H1 (cell line): Measurements from ENCODE around the gene PAX7. TPM values are rescaled to one million over a fixed set of nuclear protein-coding genes. Genes with fewer than 3 reads are reported as not detected.

ENCODE experiments used
- CTCF ChIA-PET: fragments of 300-600 bp; sonication (Branson Sonifier 250); formaldehyde crosslinking; loops from one replicate; lab custom pipeline; 2021; ENCODE audit not compliant: partially characterized antibody; lab: Charles Lee
- POLR2A ChIA-PET: fragments of 300-600 bp; sonication (Branson Sonifier 250); formaldehyde crosslinking; loops from one replicate; lab custom pipeline; 2021; ENCODE audit warnings: inconsistent platforms; ENCODE audit not compliant: partially characterized antibody; lab: Charles Lee
- DNase-seq, 2 experiments: peaks; one replicate each; pipeline versions ENCODE4 v3.0.0 to v3.0.0-alpha.2; 2010 to 2022; ENCODE audit warnings: low spot score in 2 of 2, low read depth in 1 of 2, mixed read lengths in 1 of 2
- FAIRE-seq: peaks from 2 replicates; lab custom pipeline; 2011; peaks lifted over from hg19 to GRCh38; lab: Jason Lieb, UNC
- H2AFZ ChIP-seq: 2 replicates; pipeline ENCODE4 v1.8.1; 2012; ENCODE audit warnings: low read length, inconsistent platforms
- H2AK5ac ChIP-seq: 2 replicates; pipeline ENCODE4 v1.6.1; 2013; ENCODE audit warnings: low read depth, low read length
- H2BK120ac ChIP-seq: replicated peaks from 2 replicates; pipeline ENCODE3; 2013; ENCODE audit warnings: low read depth, low read length, inconsistent platforms
- H2BK12ac ChIP-seq: 2 replicates; pipeline ENCODE4 v1.6.1; 2013; ENCODE audit warnings: low read depth, low read length
- H2BK15ac ChIP-seq: 2 replicates; pipeline ENCODE4 v1.6.1; 2013; ENCODE audit warnings: low read length
- H2BK20ac ChIP-seq: 2 replicates; pipeline ENCODE4 v1.6.1; 2013; ENCODE audit warnings: low read length
- H2BK5ac ChIP-seq: 2 replicates; pipeline ENCODE4 v1.6.1; 2013; ENCODE audit warnings: low read depth, low read length
- H3K14ac ChIP-seq: 2 replicates; pipeline ENCODE4 v1.6.1; 2013; ENCODE audit warnings: inconsistent platforms; ENCODE audit not compliant: insufficient read length
- H3K18ac ChIP-seq: 2 replicates; pipeline ENCODE4 v1.6.1; 2013; ENCODE audit warnings: low read length; ENCODE audit errors: extremely low read depth
- H3K23ac ChIP-seq: 2 replicates; pipeline ENCODE4 v1.6.1; 2013; ENCODE audit warnings: inconsistent platforms; ENCODE audit not compliant: insufficient read length
- H3K23me2 ChIP-seq: 2 replicates; pipeline ENCODE4 v1.6.1; 2013; ENCODE audit warnings: low read depth, low read length
- H3K27ac ChIP-seq: 2 replicates; pipeline ENCODE4 v1.6.1; 2011; ENCODE audit warnings: low read depth, low read length, inconsistent platforms
- H3K27me3 ChIP-seq, 4 experiments: replicated peaks in 1 of 4; 1 replicate in 1 of 4; 2 replicates in 3 of 4; pipeline versions ENCODE4 v1.6.1 to v1.8.1; 2011 to 2013; ENCODE audit warnings: low read length in 3 of 4, mild to moderate bottlenecking in 3 of 4, inconsistent platforms in 2 of 4, mixed read lengths in 2 of 4, moderate library complexity in 1 of 4; ENCODE audit not compliant: control insufficient read depth in 3 of 4, insufficient read depth in 3 of 4; ENCODE audit errors: extremely low read depth in 1 of 4
- H3K36me3 ChIP-seq, 4 experiments: 2 replicates each; pipeline versions ENCODE4 v1.6.1 to v1.8.1; 2011 to 2013; ENCODE audit warnings: mild to moderate bottlenecking in 4 of 4, low read length in 3 of 4, moderate library complexity in 2 of 4, control low read depth in 1 of 4, inconsistent platforms in 1 of 4; ENCODE audit not compliant: insufficient read depth in 4 of 4, control insufficient read depth in 2 of 4
- H3K4ac ChIP-seq: replicated peaks from 2 replicates; pipeline ENCODE3; 2013; ENCODE audit warnings: low read length, low read depth, mixed read lengths, inconsistent platforms; ENCODE audit not compliant: insufficient read length
- H3K4me1 ChIP-seq, 4 experiments: replicated peaks in 1 of 4; 1 replicate in 1 of 4; 2 replicates in 3 of 4; pipeline versions ENCODE4 v1.6.1 to v1.8.1; 2011 to 2013; ENCODE audit warnings: low read length in 3 of 4, inconsistent platforms in 2 of 4, mixed read lengths in 1 of 4; ENCODE audit not compliant: insufficient read depth in 4 of 4, control insufficient read depth in 3 of 4
- H3K4me2 ChIP-seq, 2 experiments: 2 replicates each; pipeline versions ENCODE4 v1.6.1 to v1.8.1; 2011 to 2013; ENCODE audit warnings: low read depth in 2 of 2, low read length in 2 of 2, control low read depth in 1 of 2, inconsistent platforms in 1 of 2, mild to moderate bottlenecking in 1 of 2; ENCODE audit not compliant: insufficient read depth in 1 of 2
- H3K4me3 ChIP-seq, 4 experiments: fragments of 200-600, 300-600 bp in 1 of 4; sonication (generic), shearing (Covaris generic), sonication (Bioruptor Twin) in 1 of 4; 2 replicates each; pipeline versions ENCODE4 v1.5.1 to v1.8.1; 2011 to 2016; ENCODE audit warnings: low read length in 4 of 4, low read depth in 3 of 4, control low read depth in 2 of 4, inconsistent platforms in 2 of 4, mild to moderate bottlenecking in 2 of 4, mixed read lengths in 1 of 4, moderate library complexity in 1 of 4; ENCODE audit not compliant: insufficient read depth in 2 of 4; ENCODE audit errors: extremely low read depth in 1 of 4
- H3K56ac ChIP-seq: replicated peaks from 2 replicates; pipeline ENCODE3; 2013; ENCODE audit warnings: low read depth, mild to moderate bottlenecking, mixed read lengths, low read length, inconsistent platforms; ENCODE audit not compliant: insufficient read length
- H3K79me1 ChIP-seq: 2 replicates; pipeline ENCODE4 v1.6.1; 2013; ENCODE audit warnings: low read depth, low read length, control low read depth
- H3K79me2 ChIP-seq, 2 experiments: 2 replicates each; pipeline versions ENCODE4 v1.6.1 to v1.8.1; 2012 to 2013; ENCODE audit warnings: low read length in 2 of 2, mild to moderate bottlenecking in 2 of 2, inconsistent platforms in 1 of 2; ENCODE audit not compliant: insufficient read depth in 2 of 2, control insufficient read depth in 1 of 2
- H3K9ac ChIP-seq, 4 experiments: replicated peaks in 1 of 4; 1 replicate in 1 of 4; 2 replicates in 3 of 4; pipeline versions ENCODE4 v1.6.1 to v1.8.1; 2011 to 2013; ENCODE audit warnings: low read depth in 3 of 4, low read length in 3 of 4, control low read depth in 2 of 4, mild to moderate bottlenecking in 2 of 4, moderate library complexity in 2 of 4, inconsistent platforms in 1 of 4; ENCODE audit errors: extremely low read depth in 1 of 4
- H3K9me3 ChIP-seq, 2 experiments: 2 replicates each; pipeline versions ENCODE4 v1.6.1 to v1.8.1; 2012 to 2013; ENCODE audit warnings: mild to moderate bottlenecking in 2 of 2, moderate library complexity in 2 of 2, control low read depth in 1 of 2, inconsistent platforms in 1 of 2, low read depth in 1 of 2, low read length in 1 of 2, mixed read lengths in 1 of 2; ENCODE audit not compliant: insufficient read depth in 2 of 2
- H4K20me1 ChIP-seq, 2 experiments: replicated peaks in 1 of 2; 2 replicates each; pipeline versions ENCODE3 to v1.8.1; 2011 to 2013; ENCODE audit warnings: inconsistent platforms in 2 of 2, low read length in 2 of 2, mild to moderate bottlenecking in 1 of 2; ENCODE audit not compliant: insufficient read depth in 2 of 2, control insufficient read depth in 1 of 2
- H4K5ac ChIP-seq: 2 replicates; pipeline ENCODE4 v1.6.1; 2013; ENCODE audit warnings: low read length, low read depth, mixed read lengths, inconsistent platforms; ENCODE audit not compliant: insufficient read length
- H4K8ac ChIP-seq: 2 replicates; pipeline ENCODE4 v1.8.0; 2013; ENCODE audit warnings: mild to moderate bottlenecking, moderate library complexity, low read length, inconsistent platforms; ENCODE audit not compliant: insufficient read depth; ENCODE audit errors: extremely low read depth
- H4K91ac ChIP-seq: replicated peaks from 2 replicates; pipeline ENCODE3; 2013; ENCODE audit warnings: low read length, mixed read lengths, inconsistent platforms; ENCODE audit not compliant: insufficient read length
- KDM1A ChIP-seq: fragments of 200-600, 300-600 bp; sonication (generic); IDR thresholded peaks from 2 replicates; pipeline ENCODE4 v1.7.1; 2016; ENCODE audit warnings: mild to moderate bottlenecking, low read length, borderline replicate concordance
- WGBS, 2 experiments: shearing (Covaris generic) in 1 of 2; methylation state at CpG; one replicate each; pipeline versions ENCODE4 v1.1.6 to v1.1.7; 2013 to 2015; ENCODE audit warnings: low lambda C conversion rate in 2 of 2, mixed read lengths in 2 of 2, inconsistent platforms in 1 of 2, low coverage in 1 of 2, missing lambda C conversion rate in 1 of 2; ENCODE audit not compliant: insufficient replicate concordance in 2 of 2, insufficient coverage in 1 of 2, insufficient read length in 1 of 2; ENCODE audit errors: extremely low coverage in 1 of 2, missing lambda C conversion rate in 1 of 2; 5-methylcytosine and 5-hydroxymethylcytosine counted together
- polyA plus RNA-seq, 7 experiments: library from polyadenylated mRNA; depleted of rRNA in 3 of 7; stranded (reverse) in 5 of 7; unstranded in 2 of 7; fragments of >200 nt in 5 of 7; fragments of 200-250 nt in 2 of 7; gene quantifications; 1 replicate in 5 of 7; 2 replicates in 1 of 7; 4 replicates in 1 of 7; pipeline versions ENCODE4 v1.2.1 to v1.2.3, GENCODE V29; 2011 to 2013; ENCODE audit warnings: missing spikeins in 2 of 7, mixed read lengths in 2 of 7
- total RNA-seq: library from RNA; stranded (reverse); fragmentation: NEBNext Ultra II Directional; extraction: Animal tissue kit (Norgen Biotek cat#: 25700); gene quantifications from 2 replicates; pipeline ENCODE4 v1.2.1, GENCODE V29; 2021

Gene PAX7
- total and polyA plus RNA-seq, 2 of the 8 experiments (the other 6 are each of a cell fraction or from before 2014, with no cell fraction given): not detected

GRCh38 chr1:18691648-18692047 is 61.0 kb downstream of the PAX7 start:
- H4K8ac ChIP-seq: no peak overlapping the region
- no peaks in the 10 kb centered on the region for H4K20me1 ChIP-seq
- no peak overlapping the region for H3K56ac ChIP-seq
- WGBS, 2 experiments: 97% methylated on average over 9 of the region's 20 CpGs; no CpG with 5 or more reads in 1 of the 2 experiments
- H2AFZ ChIP-seq: no peak overlapping the region
- no peaks in the 10 kb centered on the region for H3K9me3 ChIP-seq
- no peak overlapping the region for H4K5ac ChIP-seq
- peaks cover 0 to 10% (median 5%) of the 10 kb centered on the region in 4 experiments; a peak in 4 of 7 replicates for H3K4me1 ChIP-seq
- H3K27me3 ChIP-seq: peaks cover 0 to 15% (median 4%) of the 10 kb centered on the region in 4 experiments; a peak in 3 of 7 replicates
- no peak overlapping the region for H3K4me3 ChIP-seq
- CTCF ChIA-PET: interaction anchor here (0.5 to 12.3 kb wide), 3 partner anchors 10 to 109 kb away, joined by 3 to 123 read pairs (median 39); no protein-coding TSS in a partner anchor
- H3K27ac ChIP-seq: no peak overlapping the region
- H3K79me1 ChIP-seq: no peaks in the 10 kb centered on the region
- no peaks in the 10 kb centered on the region; the same call in 1 of the 2 replicates for H3K23me2 ChIP-seq
- H2BK20ac ChIP-seq: no peak overlapping the region
- H2BK5ac ChIP-seq: no peak overlapping the region
- H3K36me3 ChIP-seq: no peaks in the 10 kb centered on the region
- H3K79me2 ChIP-seq: no peaks in the 10 kb centered on the region
- H3K4me2 ChIP-seq: no peak overlapping the region
- no peak overlapping the region for H3K14ac ChIP-seq
- no peak overlapping the region for H3K9ac ChIP-seq
- DNase-seq (no peak), FAIRE-seq (no peak)
- H2BK120ac ChIP-seq: no peak overlapping the region
- no peak for TF ChIP-seq KDM1A
- H4K91ac ChIP-seq: no peak overlapping the region
- H2BK12ac ChIP-seq: no peak overlapping the region
- no peak overlapping the region for H2AK5ac ChIP-seq
- POLR2A ChIA-PET: interaction anchor here (0.9 kb wide), 1 partner anchor 9 kb away, joined by 3 read pairs; no protein-coding TSS in a partner anchor
- no peak overlapping the region for H3K23ac ChIP-seq
- H3K18ac ChIP-seq: no peak overlapping the region
- no peak overlapping the region for H2BK15ac ChIP-seq
- no peak overlapping the region for H3K4ac ChIP-seq
